Body of pancreas (tissue), 4 donors: ENCODE measurements around the gene RGS12.

Experiments used
- CTCF ChIP-seq, 7 experiments: fragments of 450-650 bp in 4 of 7; fragments of 200-600 bp in 3 of 7; sonication (generic) in 3 of 7; IDR thresholded peaks; one replicate each; pipeline ENCODE4 v1.5.1; 2016 to 2019; ENCODE audit warnings: antibody characterized with exemption in 7 of 7
- POLR2A ChIP-seq, 3 donors: fragments of 450-650 bp; IDR thresholded peaks; one replicate each; pipeline ENCODE4 v1.6.1; 2016; ENCODE audit warnings: antibody characterized with exemption in 3 of 3, mild to moderate bottlenecking in 2 of 3

- no peak for TF ChIP-seq POLR2A (IDR thresholded peaks at IDR 0.05)
- no peak for TF ChIP-seq CTCF (IDR thresholded peaks at IDR 0.05)
Observed at GRCh38 chr4:3332498-3332897, 39.7 kb downstream of the RGS12 start.
